ENCODE measurements around the gene RAE1. TPM values are rescaled to one million over a fixed set of nuclear protein-coding genes. Genes with fewer than 3 reads are reported as not detected.
"Not testable (repeated sequence)": the region's sequence is repeated elsewhere in the genome, so short reads cannot be mapped to it uniquely, and the experiment has no call there.

Gene RAE1
- polyA plus RNA-seq, 1 donor: 22.9 TPM

DNA sequence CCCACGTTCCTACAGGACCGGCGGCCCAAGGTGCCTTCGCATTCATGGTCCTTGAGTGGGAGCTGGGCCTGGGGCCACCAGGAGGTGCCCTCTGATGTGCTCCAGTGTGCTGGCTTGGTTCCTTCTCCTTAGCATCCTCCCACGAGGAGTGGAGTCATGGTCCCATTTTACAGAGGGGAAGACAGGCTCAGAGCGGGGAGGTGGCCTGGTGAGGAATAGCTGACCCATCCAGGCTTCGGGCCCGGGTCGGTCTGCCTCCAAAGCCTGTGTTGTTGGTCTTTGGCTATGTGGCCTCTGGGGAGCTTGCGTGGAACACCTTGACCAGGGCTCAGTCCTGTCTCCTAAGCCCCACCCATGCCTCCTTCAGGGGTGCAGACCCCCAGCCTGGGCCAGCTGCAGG, 62.9 kb downstream of the RAE1 start:
- no peak for DNase-seq (ENCODE audit: low read depth)

DNA sequence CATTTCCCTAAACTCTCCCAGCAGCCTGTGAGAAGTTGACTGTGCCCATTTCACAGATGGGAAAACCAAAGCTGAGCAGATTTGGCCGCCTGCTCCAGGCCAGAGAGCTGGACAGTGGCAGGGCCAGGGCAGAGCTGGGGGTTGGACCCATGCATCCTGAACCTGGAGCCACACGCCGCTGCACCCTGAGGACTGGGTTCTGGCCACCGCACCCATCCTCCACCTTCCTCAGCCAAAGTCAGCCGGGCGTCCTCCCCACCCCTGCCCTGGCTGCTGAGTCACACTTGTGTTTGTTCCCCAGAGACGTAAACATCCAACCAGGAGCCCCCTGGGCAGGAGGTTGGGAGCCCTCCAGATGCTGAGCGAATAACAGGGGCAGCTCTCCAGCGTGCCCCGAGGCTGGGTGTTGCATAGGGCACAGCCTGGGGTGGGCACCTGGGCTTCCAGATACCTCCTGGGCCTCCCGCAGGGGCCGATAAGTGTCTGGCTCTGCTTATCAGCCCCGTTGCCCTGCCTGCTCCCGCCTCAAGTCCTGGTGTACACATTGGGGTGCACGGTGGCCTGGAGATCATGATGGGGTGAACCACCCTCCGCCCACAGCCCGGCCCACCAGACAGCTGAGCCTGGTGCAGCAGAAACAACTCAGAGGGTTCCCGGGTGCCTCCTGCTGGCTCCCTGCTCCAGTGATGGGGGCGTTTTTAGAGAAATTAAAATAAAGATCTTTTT, 64.0 kb downstream of the RAE1 start:
- DNase-seq (ENCODE audit: low read depth): no peak

DNA sequence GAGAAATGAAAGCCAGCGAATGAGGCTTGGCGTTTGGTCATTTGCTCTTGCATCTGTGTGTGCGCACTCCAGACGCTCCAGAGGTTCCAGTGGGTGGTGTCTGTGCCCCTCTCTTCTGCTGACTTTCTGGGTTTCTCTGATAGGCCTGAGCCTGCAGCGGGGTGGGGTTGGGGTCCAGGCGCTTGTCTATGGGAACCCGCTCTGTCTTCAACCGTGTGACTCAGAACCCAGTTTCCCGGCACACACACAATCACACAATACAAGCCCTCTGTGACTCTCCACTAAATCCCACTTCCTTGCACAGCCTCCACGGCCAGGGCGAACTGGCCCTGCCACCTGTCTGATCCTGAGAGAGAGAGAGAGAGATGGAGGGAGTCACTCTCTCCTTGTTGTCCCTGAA, 64.7 kb downstream of the RAE1 start:
- no peak for DNase-seq (ENCODE audit: low read depth)

DNA sequence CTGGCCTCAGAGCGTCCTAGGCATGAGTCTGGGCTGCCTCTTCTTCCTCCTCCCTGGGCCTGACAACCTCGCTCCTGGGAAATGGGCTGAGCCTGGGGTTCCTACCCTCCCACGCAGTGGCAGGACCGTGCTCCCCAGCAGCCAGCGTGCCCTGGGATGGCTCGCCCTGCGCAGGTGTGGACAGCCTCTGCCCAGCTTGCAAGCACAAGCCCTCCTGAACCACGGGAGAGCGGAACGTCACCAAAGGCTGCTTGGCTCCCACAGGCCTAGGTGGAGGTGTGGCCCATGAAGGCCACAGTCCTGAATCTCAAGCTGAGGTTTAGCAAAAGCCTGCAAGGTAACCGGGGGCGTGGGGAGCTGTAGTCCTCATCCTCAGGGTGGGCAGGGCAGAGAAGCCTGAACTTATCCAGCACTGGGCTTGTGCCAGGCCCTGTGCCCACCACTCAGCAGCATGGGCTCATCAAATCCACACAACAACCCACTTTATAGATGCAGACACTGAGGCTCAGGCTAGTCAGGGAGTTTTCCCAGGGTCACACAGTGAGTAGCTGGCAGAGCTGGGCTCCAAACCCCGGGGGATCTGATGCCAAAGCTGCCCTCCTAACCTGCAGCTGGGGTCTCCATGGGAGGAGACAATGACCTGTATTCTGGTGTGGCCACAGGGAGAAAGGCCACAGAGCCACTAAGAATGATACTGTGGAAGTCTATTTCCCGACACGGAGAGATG, 65.4 kb downstream of the RAE1 start:
- no peak for DNase-seq (ENCODE audit: low read depth)

DNA sequence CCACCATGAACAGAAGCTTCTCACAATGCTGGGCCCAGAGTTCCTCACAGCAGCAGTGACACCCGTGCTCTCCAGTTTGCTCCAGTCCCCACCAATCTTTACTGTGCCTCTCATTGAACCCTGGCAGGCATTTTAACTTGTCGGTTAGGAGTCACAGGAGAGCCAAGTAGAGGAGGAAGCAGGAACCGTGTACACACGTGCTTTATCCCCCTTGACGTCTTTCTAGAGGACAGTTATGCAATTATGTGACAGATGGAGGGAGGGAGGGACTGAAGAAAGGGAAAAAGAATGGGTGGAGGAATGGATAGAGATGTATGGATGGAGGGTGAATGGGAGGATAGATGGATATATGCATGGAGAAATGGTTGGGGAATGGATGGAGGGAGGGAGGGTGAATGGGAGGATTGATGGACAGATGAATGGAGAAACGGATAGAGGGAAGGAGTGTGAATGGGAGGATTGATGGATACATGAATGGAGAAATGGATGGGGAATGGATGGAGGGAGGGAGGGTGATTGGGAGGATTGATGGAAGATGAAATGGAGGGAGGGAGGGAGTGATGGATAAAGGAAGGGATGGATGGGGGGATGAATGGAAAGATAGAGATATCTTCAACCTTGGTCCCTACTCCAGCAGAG, 66.1 kb downstream of the RAE1 start:
- DNase-seq (ENCODE audit: low read depth): no peak

DNA sequence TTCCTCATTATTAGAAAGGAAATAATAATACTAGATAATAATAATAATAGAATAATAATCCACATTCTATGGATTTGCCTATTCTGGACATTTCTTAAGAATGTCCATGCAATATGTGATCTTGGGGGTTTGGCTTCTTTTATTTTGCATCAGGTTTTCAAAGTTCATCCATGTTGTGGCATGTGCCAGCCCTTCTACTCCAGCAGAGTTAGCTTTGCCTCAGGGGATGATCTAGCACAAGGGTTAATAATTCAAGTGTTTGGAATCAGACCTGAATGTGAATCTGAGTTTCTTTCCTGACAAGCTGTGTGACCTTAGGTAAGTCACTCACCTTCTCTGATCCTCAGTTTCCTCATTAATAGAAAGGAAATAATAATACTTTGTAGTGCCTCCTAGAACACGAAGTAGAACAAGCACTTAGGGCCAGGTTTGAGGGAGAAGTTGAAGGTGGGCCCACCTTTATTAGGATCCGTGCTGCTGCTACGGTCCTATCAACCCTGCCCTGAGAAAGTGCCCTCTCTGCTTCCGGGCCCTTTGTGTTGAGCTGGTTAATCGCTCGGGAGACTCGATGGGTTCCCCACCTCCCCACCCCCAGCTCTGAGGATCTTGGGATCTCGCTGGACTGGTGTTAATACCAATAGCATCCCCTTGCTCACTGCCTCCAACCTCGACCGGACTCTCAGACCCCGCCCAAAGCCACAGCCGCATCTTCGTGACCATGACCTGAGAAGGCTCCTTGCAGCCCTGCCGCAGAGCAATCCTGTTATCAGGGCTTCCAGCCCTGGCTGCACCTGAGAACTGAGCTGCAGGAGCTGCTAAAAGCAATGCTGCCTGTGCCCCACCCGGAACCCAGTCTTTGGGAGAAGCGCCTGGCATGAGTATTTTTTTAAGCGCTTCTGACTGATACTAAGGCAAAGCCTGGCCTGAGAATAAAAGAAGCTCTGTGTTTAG, 67.0 kb downstream of the RAE1 start:
- no peak for DNase-seq (ENCODE audit: low read depth)

DNA sequence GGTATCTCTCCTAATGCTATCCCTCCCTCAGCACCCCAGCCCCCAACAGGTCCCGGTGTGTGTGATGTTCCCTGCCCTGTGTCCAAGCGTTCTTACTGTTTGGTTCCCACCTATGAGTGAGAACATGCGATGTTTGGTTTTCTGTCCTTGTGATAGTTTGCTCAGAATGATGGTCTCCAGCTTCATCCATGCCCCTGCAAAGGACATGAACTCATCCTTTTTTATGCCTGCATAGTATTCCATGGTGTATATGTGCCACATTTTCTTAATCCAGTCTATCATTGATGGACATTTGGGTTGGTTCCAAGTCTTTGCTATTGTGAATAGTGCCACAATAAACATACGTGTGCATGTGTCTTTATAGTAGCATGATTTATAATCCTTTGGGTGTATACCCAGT, 68.4 kb downstream of the RAE1 start:
- not testable (repeated sequence) for DNase-seq (ENCODE audit: low read depth)

DNA sequence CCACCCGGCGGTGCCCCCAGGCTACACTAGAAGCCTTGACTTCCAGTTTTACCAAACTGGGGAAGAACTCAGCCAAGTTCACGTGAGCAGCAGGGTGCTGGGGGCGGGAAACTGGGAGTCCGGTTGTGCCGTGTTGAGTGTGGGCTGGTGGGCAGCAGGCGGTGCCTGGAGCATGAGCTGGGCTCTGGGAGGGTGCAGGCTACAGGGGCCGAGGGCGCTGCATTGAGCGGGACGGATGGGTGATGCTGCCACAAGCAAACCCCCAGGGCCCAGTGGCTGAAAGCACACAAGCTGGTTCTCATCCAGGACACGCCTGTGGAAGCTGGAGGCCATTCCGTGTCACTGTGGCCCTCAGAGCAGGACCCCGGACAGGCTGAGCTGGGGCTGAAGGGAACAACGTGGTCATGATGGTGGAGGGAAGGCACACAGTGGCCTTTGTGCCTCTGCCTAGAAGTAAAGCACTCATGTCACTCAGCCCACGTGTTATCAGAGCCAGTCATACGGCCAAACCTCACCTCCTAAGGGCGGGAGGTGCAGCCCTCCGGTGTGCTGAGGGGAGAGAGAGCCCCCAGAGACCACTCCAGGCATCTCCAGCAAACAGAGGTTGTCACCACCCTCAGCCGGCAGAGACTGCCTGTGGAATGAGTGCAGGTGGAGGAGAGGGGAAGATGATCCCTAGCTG, 69.7 kb downstream of the RAE1 start:
- no peak for DNase-seq (ENCODE audit: low read depth)

DNA sequence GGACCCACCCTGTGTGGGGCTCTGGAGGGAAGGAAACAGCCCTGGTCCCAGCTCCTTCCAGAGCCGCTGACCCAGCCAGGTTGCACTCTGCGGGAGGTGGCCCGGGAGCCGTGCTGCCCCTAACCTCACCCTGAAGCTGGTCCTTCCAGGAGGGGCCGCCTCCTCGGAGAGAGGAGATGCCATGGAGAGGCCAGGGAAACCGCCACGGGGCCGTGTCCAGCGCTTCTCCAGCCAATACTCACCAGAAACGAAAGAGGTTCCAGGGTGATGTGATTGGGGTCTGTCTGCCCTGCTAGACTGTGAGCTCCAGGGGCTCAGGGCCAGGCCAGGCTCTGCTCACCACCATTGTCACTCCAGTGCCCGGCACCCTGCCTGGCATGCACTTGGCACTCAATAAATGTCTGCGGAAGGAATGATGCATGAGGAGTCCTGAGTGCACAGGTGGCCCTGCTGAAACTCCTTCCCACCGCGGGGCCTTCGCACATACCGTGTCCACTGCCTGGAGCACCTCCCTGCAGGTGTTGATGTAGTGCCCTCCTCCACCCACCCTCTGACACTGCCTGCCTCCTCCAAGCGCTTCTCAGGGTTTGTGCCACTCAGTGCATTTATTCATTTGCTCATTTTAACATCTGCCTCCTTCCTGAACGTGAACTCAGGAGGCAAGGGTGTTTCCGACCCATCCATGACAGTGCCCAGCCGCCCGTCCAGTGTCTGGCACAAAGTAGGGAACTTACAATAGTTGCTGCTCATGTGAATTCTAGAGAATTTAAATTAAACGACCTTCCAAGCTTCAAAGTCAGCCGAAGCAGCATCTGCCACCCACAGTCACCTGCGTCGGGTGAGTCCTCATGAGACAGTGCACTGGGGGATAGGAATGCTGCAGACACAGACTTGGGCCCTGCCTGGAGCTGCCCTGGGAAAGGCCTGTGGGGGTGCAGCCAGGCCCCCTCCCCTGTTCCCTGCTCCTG, 70.5 kb downstream of the RAE1 start:
- no peak for DNase-seq (ENCODE audit: low read depth)

DNA sequence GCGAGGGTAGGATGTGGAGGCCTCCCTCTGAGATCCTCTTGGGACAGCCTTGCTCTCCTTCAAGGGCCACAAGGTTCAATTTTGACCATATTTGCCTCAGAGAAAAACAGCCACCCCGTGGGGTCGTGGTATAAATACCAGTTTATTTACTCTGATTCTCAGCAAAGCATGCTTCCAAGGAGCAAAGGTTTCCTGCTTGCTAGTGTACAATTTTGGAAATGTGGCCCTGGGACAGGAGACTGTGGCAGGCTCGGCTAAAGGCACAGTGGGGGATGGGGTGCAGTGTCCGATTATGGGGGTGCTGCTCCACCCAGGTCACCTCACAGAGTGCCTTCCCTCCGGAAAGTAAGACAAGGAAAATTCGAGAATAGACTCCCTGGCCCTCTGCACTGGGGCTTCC, 71.2 kb downstream of the RAE1 start:
- no peak for DNase-seq (ENCODE audit: low read depth)

DNA sequence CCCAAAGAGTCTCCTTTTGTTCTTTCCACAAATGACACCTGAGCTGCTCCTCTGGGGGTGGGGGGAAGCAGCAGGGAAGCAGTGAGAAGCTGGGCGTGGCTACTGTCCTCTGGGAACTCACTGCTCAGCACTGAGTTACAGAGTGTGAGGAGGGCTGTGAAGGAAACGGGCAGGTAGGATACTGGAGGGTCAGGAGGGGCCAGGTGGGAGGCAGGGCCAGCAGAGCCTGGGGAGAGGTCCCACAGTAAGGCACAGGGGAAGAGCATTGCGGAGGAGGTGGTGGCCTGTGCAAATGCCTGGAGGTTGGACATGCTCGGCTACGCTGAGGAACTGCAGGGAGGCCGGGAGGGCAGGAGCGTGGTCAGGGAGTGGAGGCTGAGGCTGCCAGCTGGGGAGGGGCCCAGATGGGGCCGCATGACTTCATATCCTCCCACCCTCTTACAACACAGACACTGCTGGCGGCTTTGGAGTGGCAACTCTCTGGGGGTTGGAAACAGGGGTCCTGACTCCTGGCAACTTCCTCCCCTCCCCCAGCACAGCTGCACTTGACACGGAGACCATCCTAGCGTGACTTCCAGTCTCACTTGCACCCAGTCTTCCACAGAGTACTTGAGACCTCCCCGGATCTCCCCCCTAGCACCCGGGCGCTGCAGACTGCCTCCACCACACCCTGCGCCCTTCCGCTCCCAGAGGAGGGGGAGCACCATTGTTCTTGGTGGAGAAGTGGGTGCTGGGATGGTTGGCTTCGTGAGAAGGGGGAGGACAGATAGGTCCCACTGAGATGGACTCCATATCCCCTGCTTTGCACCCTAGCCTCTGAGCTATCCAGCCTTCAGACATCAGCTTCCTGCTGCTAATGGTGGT, 74.3 kb downstream of the RAE1 start:
- DNase-seq (ENCODE audit: low read depth): no peak

DNA sequence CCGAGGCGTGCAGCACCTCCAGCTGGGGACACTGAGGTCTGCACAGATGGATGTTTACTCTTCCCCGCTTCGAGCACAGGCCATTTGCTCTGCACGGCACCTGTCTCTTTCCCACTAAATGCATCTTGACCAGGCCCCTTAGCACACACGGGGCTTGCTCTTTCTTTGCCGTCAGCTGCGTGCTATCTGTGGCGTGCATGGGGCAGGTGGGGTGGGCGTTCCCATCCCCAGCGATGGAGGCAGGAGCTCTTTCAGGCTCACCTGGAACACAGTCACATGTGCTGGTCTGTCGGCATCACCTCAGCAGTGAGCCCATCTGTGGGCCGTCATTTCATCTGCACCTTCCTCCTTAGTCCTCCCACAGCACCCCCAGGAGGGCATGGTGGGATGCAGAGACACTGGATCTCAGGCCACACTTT, 75.2 kb downstream of the RAE1 start:
- no peak for DNase-seq (ENCODE audit: low read depth)

DNA sequence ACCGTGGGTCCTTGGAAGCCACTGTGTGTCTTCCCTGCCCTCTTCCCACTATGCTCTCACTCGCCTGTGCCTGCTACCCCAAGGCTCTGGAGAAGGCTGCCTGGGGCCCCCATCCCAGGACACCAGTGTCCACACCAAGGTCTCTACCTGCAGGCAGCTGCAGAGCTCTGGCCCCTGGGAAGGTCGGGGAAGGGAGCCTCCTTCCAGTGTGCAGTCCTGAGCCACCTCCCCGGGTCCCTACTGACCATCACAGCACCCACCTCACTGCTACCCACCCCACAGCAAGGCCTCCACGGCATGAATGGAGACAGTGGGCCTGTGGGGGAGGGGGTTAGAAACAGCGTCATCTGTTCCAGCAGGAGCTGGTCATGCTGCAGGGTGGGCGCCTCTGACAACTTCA, 75.8 kb downstream of the RAE1 start:
- no peak for DNase-seq (ENCODE audit: low read depth)

DNA sequence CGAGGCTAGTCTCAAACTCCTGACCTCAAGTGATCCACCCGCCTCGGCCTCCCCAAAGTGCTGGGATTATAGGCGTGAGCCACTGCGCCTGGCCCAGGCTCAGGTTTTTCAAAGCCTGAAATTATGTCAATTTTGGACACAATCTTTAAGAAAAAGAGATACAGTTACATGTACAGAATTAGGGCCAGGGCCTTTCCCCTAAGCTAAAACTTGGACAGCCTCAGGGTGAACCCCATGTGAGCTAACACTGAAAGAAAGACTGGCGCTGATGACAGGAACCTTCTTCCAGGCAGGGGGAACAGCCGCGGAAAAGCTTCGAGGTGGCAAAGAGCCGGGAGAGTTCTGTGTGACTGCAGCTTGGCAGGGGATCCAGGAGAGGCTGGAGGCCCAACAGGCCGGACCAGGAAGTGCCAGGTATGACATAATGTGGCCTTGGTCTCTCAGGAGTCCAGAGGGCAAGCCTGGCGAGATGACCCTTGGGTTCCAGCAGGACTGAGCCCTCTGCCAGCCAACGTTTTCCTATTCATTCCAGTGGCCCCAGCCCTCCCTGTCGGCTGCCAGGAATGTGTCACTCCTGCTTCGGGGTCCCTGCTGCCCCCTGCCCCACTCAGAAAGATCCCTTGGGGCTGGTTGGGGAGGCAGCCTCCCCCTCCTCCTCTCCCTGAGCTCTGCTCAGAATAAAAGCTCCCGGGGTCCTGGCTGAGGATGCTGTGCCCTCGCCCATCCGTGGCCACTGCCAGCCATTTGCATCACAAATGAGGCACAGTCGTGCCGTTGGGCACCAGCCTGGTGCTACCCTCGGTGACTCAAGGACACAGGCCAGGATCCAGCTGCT, 77.5 kb downstream of the RAE1 start:
- DNase-seq (ENCODE audit: low read depth): no peak
